B cell (primary cell): Measurements from ENCODE around the gene ZNF564. TPM values are rescaled to one million over a fixed set of nuclear protein-coding genes. Genes with fewer than 3 reads are reported as not detected.

ENCODE experiments used
- ATAC-seq: fragments of 200-7000 bp; cut with Tn5 transposase; one replicate; pipeline ENCODE4 v1.10.0; 2021; ENCODE audit warnings: low read depth, mild to moderate bottlenecking, moderate number of reproducible peaks, moderate library complexity
- CTCF ChIA-PET: fragments of 350-600 bp; sonication (Branson Sonifier 250); formaldehyde crosslinking; loops from one replicate; lab custom pipeline; 2021; ENCODE audit warnings: antibody characterized with exemption, inconsistent platforms; lab: Charles Lee
- POLR2A ChIA-PET: fragments of 350-600 bp; sonication (Branson Sonifier 250); formaldehyde crosslinking; loops from one replicate; lab custom pipeline; 2021; ENCODE audit warnings: antibody characterized with exemption; lab: Charles Lee
- DNase-seq: peaks from one replicate; pipeline ENCODE4 v3.0.0; 2013
- H2AFZ ChIP-seq: 2 replicates; pipeline ENCODE4 v1.6.1; 2012; ENCODE audit warnings: mild to moderate bottlenecking, low read depth, low read length; ENCODE audit not compliant: insufficient read depth, poor library complexity, severe bottlenecking
- H3K27ac ChIP-seq, 2 donors: 1 replicate in 1 of 2; 2 replicates in 1 of 2; pipeline ENCODE4 v1.5.1; 2012 to 2013; ENCODE audit warnings: low read length in 2 of 2, mild to moderate bottlenecking in 2 of 2, moderate library complexity in 1 of 2
- H3K27me3 ChIP-seq, 4 experiments: fragments of 200-600 bp in 1 of 4; sonication (generic) in 1 of 4; replicated peaks in 1 of 4; 1 replicate in 2 of 4; 2 replicates in 2 of 4; pipeline versions ENCODE4 v1.6.1 to v1.7.0; 2013 to 2016; ENCODE audit warnings: low read length in 3 of 4, mild to moderate bottlenecking in 2 of 4, mixed read lengths in 1 of 4, moderate library complexity in 1 of 4; ENCODE audit not compliant: insufficient read depth in 4 of 4, control insufficient read depth in 3 of 4; ENCODE audit errors: control extremely low read depth in 1 of 4
- H3K36me3 ChIP-seq, 2 experiments: replicated peaks in 1 of 2; 1 replicate in 1 of 2; 2 replicates in 1 of 2; pipeline versions ENCODE4 v1.6.1 to v1.7.1; 2013; ENCODE audit warnings: low read length in 1 of 2; ENCODE audit not compliant: insufficient read depth in 2 of 2, control insufficient read depth in 1 of 2; ENCODE audit errors: control extremely low read depth in 1 of 2, extremely low read depth in 1 of 2
- H3K4me1 ChIP-seq, 2 donors: fragments of 200-600 bp in 1 of 2; sonication (generic) in 1 of 2; 1 replicate in 1 of 2; 2 replicates in 1 of 2; pipeline versions ENCODE4 v1.5.1 to v1.6.1; 2013 to 2017; ENCODE audit warnings: low read length in 2 of 2; ENCODE audit not compliant: control insufficient read depth in 2 of 2, insufficient read depth in 2 of 2
- H3K4me2 ChIP-seq: replicated peaks from 2 replicates; pipeline ENCODE3; 2012; ENCODE audit warnings: mild to moderate bottlenecking, low read depth, low read length; ENCODE audit not compliant: poor library complexity, severe bottlenecking
- H3K4me3 ChIP-seq, 5 experiments: fragments of 200-600 bp in 1 of 5; sonication (generic) in 1 of 5; 1 replicate in 3 of 5; 2 replicates in 2 of 5; pipeline versions ENCODE4 v1.5.1 to v1.7.0; 2011 to 2016; ENCODE audit warnings: low read length in 4 of 5, mild to moderate bottlenecking in 4 of 5, low read depth in 2 of 5, control low read depth in 1 of 5, moderate library complexity in 1 of 5; ENCODE audit not compliant: insufficient read depth in 1 of 5; ENCODE audit errors: control extremely low read depth in 1 of 5, extremely low read depth in 1 of 5
- H3K79me2 ChIP-seq: fragments of 200-600 bp; sonication (generic); one replicate; pipeline ENCODE4 v1.6.0; 2016; ENCODE audit warnings: low read length; ENCODE audit not compliant: control insufficient read depth, insufficient read depth
- H3K9ac ChIP-seq: fragments of 200-600 bp; sonication (generic); 2 replicates; pipeline ENCODE4 v1.6.1; 2017; ENCODE audit warnings: mild to moderate bottlenecking, low read length, moderate library complexity
- H3K9me3 ChIP-seq, 3 donors: one replicate each; pipeline versions ENCODE4 v1.6.1 to v1.7.1; 2013; ENCODE audit warnings: low read length in 2 of 3; ENCODE audit not compliant: control insufficient read depth in 2 of 3, insufficient read depth in 1 of 3; ENCODE audit errors: control extremely low read depth in 1 of 3
- H4K20me1 ChIP-seq: 2 replicates; pipeline ENCODE4 v1.6.0; 2012; ENCODE audit warnings: mild to moderate bottlenecking, low read length; ENCODE audit not compliant: insufficient read depth, control insufficient read depth, poor library complexity, severe bottlenecking
- H3K27ac Mint-ChIP-seq: one replicate; pipeline ENCODE4 v1.8.0; 2021; ENCODE audit warnings: mixed read lengths
- H3K27me3 Mint-ChIP-seq: one replicate; pipeline ENCODE4 v1.8.0; 2021; ENCODE audit warnings: mixed read lengths
- H3K4me1 Mint-ChIP-seq: one replicate; pipeline ENCODE4 v1.8.0; 2021; ENCODE audit warnings: mixed read lengths
- H3K4me3 Mint-ChIP-seq: one replicate; pipeline ENCODE4 v1.8.0; 2021; ENCODE audit warnings: mixed read lengths
- H3K9me3 Mint-ChIP-seq: one replicate; pipeline ENCODE4 v1.8.0; 2022; ENCODE audit warnings: mixed read lengths; ENCODE audit not compliant: insufficient read depth
- CTCF ChIP-seq: fragments of 200-600 bp; IDR thresholded peaks from one replicate; pipeline ENCODE4 v1.8.0; 2022; ENCODE audit warnings: antibody characterized with exemption, mild to moderate bottlenecking
- EZH2 ChIP-seq: IDR thresholded peaks from 2 replicates; pipeline ENCODE4 v1.6.1; 2012; ENCODE audit warnings: borderline replicate concordance, low read depth, mild to moderate bottlenecking, moderate library complexity, low read length; ENCODE audit not compliant: insufficient read depth, poor library complexity, severe bottlenecking
- WGBS: methylation state at CpG from one replicate; pipeline ENCODE4 v1.1.5; 2013; ENCODE audit warnings: missing lambda C conversion rate; ENCODE audit not compliant: insufficient coverage; 5-methylcytosine and 5-hydroxymethylcytosine counted together
- intact Hi-C: fragments of 100-400 bp; cut with micrococcal nuclease; formaldehyde crosslinking; loops from one replicate; pipeline ENCODE4 v1.10.0; 2022
- polyA plus RNA-seq: library from polyadenylated mRNA; depleted of rRNA; stranded (reverse); fragments of >200 nt; gene quantifications from 2 replicates; pipeline ENCODE4 v1.2.3, GENCODE V29; 2012
- total RNA-seq, 2 donors: library from RNA; stranded (reverse); fragments of 120-200 nt in 1 of 2; gene quantifications; 1 replicate in 1 of 2; 2 replicates in 1 of 2; pipeline versions ENCODE4 v1.2.3 to v1.2.4, GENCODE V29; 2013 to 2022

ZNF564 gene
- total and polyA plus RNA-seq, 2 donors (not counting 1 experiment from before 2014, with no cell fraction given), result 2.8 to 31.8 TPM

GRCh38 chr19:12485571-12485970 lies 65.7 kb downstream of the ZNF564 start:
- CTCF ChIA-PET, result interaction anchor here (1.8 kb wide), 1 partner anchor 10 kb away, joined by 6 read pairs; no protein-coding TSS in a partner anchor
- H3K4me3 ChIP-seq, result no peak overlapping the region
- peaks cover 30 to 39% of the 10 kb centered on the region in 2 donors for H3K4me1 ChIP-seq
- H3K27ac ChIP-seq, result no peak overlapping the region
- Mint-ChIP-seq H3K27ac (no peak overlapping the region), H3K27me3 (no peaks in the 10 kb centered on the region), H3K9me3 (no peaks in the 10 kb centered on the region), H3K4me3 (peak overlapping the region; percentile 91), H3K4me1 (peaks cover 34% of the 10 kb centered on the region)
- peaks cover 11% of the 10 kb centered on the region for H4K20me1 ChIP-seq
- peak overlapping the region; percentile 95 for H3K4me2 ChIP-seq
- TF ChIP-seq CTCF (no peak), EZH2 (no peak)
- no peaks in the 10 kb centered on the region for H3K27me3 ChIP-seq
- intact Hi-C loops, result loop anchor here (2.0 to 10.0 kb wide), 2 partner anchors 191 to 321 kb away; partner anchors contain the start of genes ZNF136 and ZNF44
- no peaks in the 10 kb centered on the region for H3K36me3 ChIP-seq
- H2AFZ ChIP-seq, result peak overlapping the region; percentile 95
- ATAC-seq (no peak), DNase-seq (peak; percentile 7)
- H3K9ac ChIP-seq, result no peak overlapping the region
- H3K79me2 ChIP-seq, result peaks cover 42% of the 10 kb centered on the region
- H3K9me3 ChIP-seq, result no peaks in the 10 kb centered on the region
- POLR2A ChIA-PET, result interaction anchor here (0.7 kb wide), 1 partner anchor 677 kb away, joined by 11 read pairs; no protein-coding TSS in a partner anchor
- 50% methylated on average over 2 of the region's 3 CpGs for whole genome bisulfite sequencing

- no peak for ATAC-seq
- Histone ChIP-seq H3K36me3 (no peaks in the 10 kb centered on the region), H3K9ac (peak overlapping the region; percentile 97), H3K27ac (peak overlapping the region; percentile 21 to 84), H3K4me3 (peak overlapping the region; percentile 81 to 98 (median 92)), H3K4me1 (peaks cover 30 to 39% of the 10 kb centered on the region in 2 donors), H2AFZ (peak overlapping the region; percentile 95), H4K20me1 (peaks cover 11% of the 10 kb centered on the region), H3K79me2 (peaks cover 47% of the 10 kb centered on the region), H3K9me3 (no peaks in the 10 kb centered on the region), H3K27me3 (no peaks in the 10 kb centered on the region), H3K4me2 (peak overlapping the region; percentile 95)
- no peak for TF ChIP-seq CTCF
- no peak for TF ChIP-seq EZH2
- Mint-ChIP-seq H3K27me3 (no peaks in the 10 kb centered on the region), H3K4me1 (peaks cover 34% of the 10 kb centered on the region), H3K27ac (peak overlapping the region; percentile 89), H3K9me3 (no peaks in the 10 kb centered on the region), H3K4me3 (peak overlapping the region; percentile 91)
- intact Hi-C loops, result loop anchor here (2.0 to 10.0 kb wide), 2 partner anchors 190 to 320 kb away; partner anchors contain the start of genes ZNF136 and ZNF44
- DNase-seq, result no peak
- ChIA-PET POLR2A (interaction anchor here (0.6 to 1.5 kb wide), 2 partner anchors 10 to 58 kb away, joined by 4 to 9 read pairs; no protein-coding TSS in a partner anchor), CTCF (no interaction called here)
- WGBS, result 1% methylated on average over 8 of the region's 11 CpGs
Observed at GRCh38 chr19:12485052-12485416, 66.2 kb downstream of the ZNF564 start.
